Upper lobe of left lung (tissue), 4 donors: Measurements from ENCODE around the gene ST8SIA6.

Source experiments
- POLR2A ChIP-seq, 4 donors: fragments of 450-650 bp; IDR thresholded peaks; one replicate each; pipeline ENCODE4 v1.5.1; 2016 to 2017; ENCODE audit warnings: antibody characterized with exemption in 4 of 4, mild to moderate bottlenecking in 2 of 4
- TF ChIP-seq, protein P1 (sequence below), 6 experiments: fragments of 450-650 bp in 4 of 6; fragments of 200-600 bp in 2 of 6; sonication (generic) in 2 of 6; IDR thresholded peaks; one replicate each; pipeline ENCODE4 v1.5.1; 2016 to 2019; ENCODE audit warnings: antibody characterized with exemption in 6 of 6

GRCh38 chr10:17289763-17290162, 164.6 kb downstream of the ST8SIA6 start:
- no peak for TF ChIP-seq POLR2A (IDR thresholded peaks at IDR 0.05)
- TF ChIP-seq, protein P1, sequence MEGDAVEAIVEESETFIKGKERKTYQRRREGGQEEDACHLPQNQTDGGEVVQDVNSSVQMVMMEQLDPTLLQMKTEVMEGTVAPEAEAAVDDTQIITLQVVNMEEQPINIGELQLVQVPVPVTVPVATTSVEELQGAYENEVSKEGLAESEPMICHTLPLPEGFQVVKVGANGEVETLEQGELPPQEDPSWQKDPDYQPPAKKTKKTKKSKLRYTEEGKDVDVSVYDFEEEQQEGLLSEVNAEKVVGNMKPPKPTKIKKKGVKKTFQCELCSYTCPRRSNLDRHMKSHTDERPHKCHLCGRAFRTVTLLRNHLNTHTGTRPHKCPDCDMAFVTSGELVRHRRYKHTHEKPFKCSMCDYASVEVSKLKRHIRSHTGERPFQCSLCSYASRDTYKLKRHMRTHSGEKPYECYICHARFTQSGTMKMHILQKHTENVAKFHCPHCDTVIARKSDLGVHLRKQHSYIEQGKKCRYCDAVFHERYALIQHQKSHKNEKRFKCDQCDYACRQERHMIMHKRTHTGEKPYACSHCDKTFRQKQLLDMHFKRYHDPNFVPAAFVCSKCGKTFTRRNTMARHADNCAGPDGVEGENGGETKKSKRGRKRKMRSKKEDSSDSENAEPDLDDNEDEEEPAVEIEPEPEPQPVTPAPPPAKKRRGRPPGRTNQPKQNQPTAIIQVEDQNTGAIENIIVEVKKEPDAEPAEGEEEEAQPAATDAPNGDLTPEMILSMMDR (IDR thresholded peaks at IDR 0.05) = no peak
